ENCODE data around the gene CLC.
A peak's percentile ranks its signal among the peaks of the same experiment; 100 is the strongest.
"Not testable (repeated sequence)": the region's sequence is repeated elsewhere in the genome, so short reads cannot be mapped to it uniquely, and the experiment has no call there.

The CLC gene

GRCh38 chr19:39737891-39738290 is at the start of gene CLC:
Gene CLC (minus strand): TSS chr19:39738029. CDS start chr19:39737952, 77 bp downstream.
- no peak for DNase-seq (ENCODE audit: low read depth in 2 of 2, low spot score in 1 of 2)

- no peak for DNase-seq (ENCODE audit: low read depth in 2 of 2, low spot score in 1 of 2)
These were observed 43.1 kb upstream of the CLC start for GRCh38 chr19:39780894-39781293.

GRCh38 chr19:39778763-39779162 is 40.9 kb upstream of the CLC start, which contains the start of gene LEUTX:
Gene LEUTX (plus strand): TSS chr19:39778854. CDS start chr19:39778921, 67 bp downstream.
- no peak for DNase-seq (ENCODE audit: low read depth in 2 of 2, low spot score in 1 of 2)

GRCh38 chr19:39768786-39769185 is 31.0 kb upstream of the CLC start:
- no peak for DNase-seq (ENCODE audit: low read depth in 2 of 2, low spot score in 1 of 2)

GRCh38 chr19:39768334-39768733 is 30.5 kb upstream of the CLC start:
- DNase-seq (ENCODE audit: low read depth in 2 of 2, low spot score in 1 of 2): no peak

GRCh38 chr19:39765091-39766076 is 27.6 kb upstream of the CLC start:
- peak; percentile 3 to 14 for DNase-seq (ENCODE audit: low read depth in 2 of 2, low spot score in 1 of 2)

GRCh38 chr19:39761851-39762250 is 24.0 kb upstream of the CLC start:
- not testable (repeated sequence) for DNase-seq (ENCODE audit: low read depth in 2 of 2, low spot score in 1 of 2)

GRCh38 chr19:39759457-39760184 is 21.8 kb upstream of the CLC start:
- no peak for DNase-seq (ENCODE audit: low read depth in 2 of 2, low spot score in 1 of 2)

GRCh38 chr19:39754971-39755370 is 17.1 kb upstream of the CLC start:
- no peak for DNase-seq (ENCODE audit: low read depth in 2 of 2, low spot score in 1 of 2)

- no peak for DNase-seq (ENCODE audit: low read depth in 2 of 2, low spot score in 1 of 2)
These were observed 16.7 kb upstream of the CLC start for GRCh38 chr19:39754544-39754943.

GRCh38 chr19:39752795-39753194 is 15.0 kb upstream of the CLC start:
- no peak for DNase-seq (ENCODE audit: low read depth in 2 of 2, low spot score in 1 of 2)

GRCh38 chr19:39752390-39752789 is 14.6 kb upstream of the CLC start:
- no peak for DNase-seq (ENCODE audit: low read depth in 2 of 2, low spot score in 1 of 2)

GRCh38 chr19:39749981-39750380 is 12.2 kb upstream of the CLC start:
- DNase-seq (ENCODE audit: low read depth in 2 of 2, low spot score in 1 of 2): no peak

- DNase-seq (ENCODE audit: low read depth in 2 of 2, low spot score in 1 of 2): no peak
These were observed 9.2 kb upstream of the CLC start for GRCh38 chr19:39746836-39747529.

GRCh38 chr19:39745643-39746042 is 7.8 kb upstream of the CLC start:
- DNase-seq (ENCODE audit: low read depth in 2 of 2, low spot score in 1 of 2): no peak

- no peak for DNase-seq (ENCODE audit: low read depth in 2 of 2, low spot score in 1 of 2)
These were observed 2.6 kb upstream of the CLC start for GRCh38 chr19:39740395-39740794.

- no peak for DNase-seq (ENCODE audit: low read depth in 2 of 2, low spot score in 1 of 2)
These were observed 985 bp upstream of the CLC start for GRCh38 chr19:39738814-39739213.

GRCh38 chr19:39737351-39737750 is 478 bp downstream of the CLC start:
- DNase-seq (ENCODE audit: low read depth in 2 of 2, low spot score in 1 of 2): no peak

GRCh38 chr19:39736088-39736487 is 1.7 kb downstream of the CLC start:
- DNase-seq (ENCODE audit: low read depth in 2 of 2, low spot score in 1 of 2): no peak

- DNase-seq (ENCODE audit: low read depth in 2 of 2, low spot score in 1 of 2): no peak
These were observed 2.1 kb downstream of the CLC start for GRCh38 chr19:39735688-39736087.

- DNase-seq (ENCODE audit: low read depth in 2 of 2, low spot score in 1 of 2): no peak
These were observed 4.0 kb downstream of the CLC start for GRCh38 chr19:39733841-39734240.
